HG02870 (cell line): ENCODE results near the gene TTC28.

Experiments used
- ATAC-seq: cut with Tn5 transposase; IDR thresholded peaks from one replicate; pipeline ENCODE4 v1.9.1; 2021; ENCODE audit warnings: mild to moderate bottlenecking, moderate library complexity; ENCODE audit not compliant: unreplicated experiment

Gene TTC28

GRCh38 chr22:28151151-28151816, 528.4 kb downstream of the TTC28 start:
- ATAC-seq, result no peak

GRCh38 chr22:28148816-28149465, 530.7 kb downstream of the TTC28 start:
- no peak for ATAC-seq

GRCh38 chr22:28147401-28147800, 532.2 kb downstream of the TTC28 start:
- no peak for ATAC-seq

- ATAC-seq, result no peak
Measured at GRCh38 chr22:28146401-28147314, 533.0 kb downstream of the TTC28 start.

- ATAC-seq, result no peak
Measured at GRCh38 chr22:28143961-28144745, 535.5 kb downstream of the TTC28 start.

GRCh38 chr22:28143241-28143865, 536.3 kb downstream of the TTC28 start:
- no peak for ATAC-seq

- ATAC-seq, result no peak
Measured at GRCh38 chr22:28142361-28142961, 537.2 kb downstream of the TTC28 start.

GRCh38 chr22:28141614-28142013, 538.0 kb downstream of the TTC28 start:
- no peak for ATAC-seq

- ATAC-seq, result no peak
Measured at GRCh38 chr22:28139961-28140360, 539.7 kb downstream of the TTC28 start.

GRCh38 chr22:28139516-28139915, 540.1 kb downstream of the TTC28 start:
- ATAC-seq, result no peak

GRCh38 chr22:28137036-28137435, 542.6 kb downstream of the TTC28 start:
- no peak for ATAC-seq

GRCh38 chr22:28132466-28132865, 547.2 kb downstream of the TTC28 start:
- ATAC-seq, result no peak

- no peak for ATAC-seq
Measured at GRCh38 chr22:28129319-28129962, 550.2 kb downstream of the TTC28 start.

- no peak for ATAC-seq
Measured at GRCh38 chr22:28128827-28129226, 550.8 kb downstream of the TTC28 start.

GRCh38 chr22:28125799-28126198, 553.8 kb downstream of the TTC28 start:
- ATAC-seq, result no peak

- ATAC-seq, result no peak
Measured at GRCh38 chr22:28123989-28124766, 555.5 kb downstream of the TTC28 start.

- no peak for ATAC-seq
Measured at GRCh38 chr22:28120691-28121592, 558.7 kb downstream of the TTC28 start.
